Heart right ventricle (tissue), 16 donors: ENCODE measurements around the gene MUTYH. TPM values are rescaled to one million over a fixed set of nuclear protein-coding genes. Genes with fewer than 3 reads are reported as not detected.

Experiments
- ATAC-seq, 8 donors: fragments of 200-7000 bp; cut with Tn5 transposase; one replicate each; pipeline ENCODE4 v1.9.1; 2020; ENCODE audit warnings: mild to moderate bottlenecking in 8 of 8, moderate library complexity in 8 of 8, moderate number of reproducible peaks in 1 of 8
- DNase-seq, 2 donors: peaks; one replicate each; pipeline ENCODE4 v3.0.0-alpha.2; 2020
- H3K27ac ChIP-seq, 10 donors: fragments of 200-600 bp; sonication (generic) in 2 of 10; one replicate each; pipeline versions ENCODE4 v1.5.0 to v1.8.0; 2020 to 2022; ENCODE audit warnings: mild to moderate bottlenecking in 3 of 10
- H3K27me3 ChIP-seq, 7 donors: fragments of 200-600 bp; one replicate each; pipeline ENCODE4 v1.8.0; 2021 to 2022; ENCODE audit warnings: mild to moderate bottlenecking in 2 of 7
- H3K36me3 ChIP-seq, 9 donors: fragments of 200-600 bp; sonication (generic) in 1 of 9; one replicate each; pipeline versions ENCODE4 v1.5.0 to v1.8.0; 2020 to 2022; ENCODE audit warnings: mild to moderate bottlenecking in 2 of 9
- H3K4me1 ChIP-seq, 9 donors: fragments of 200-600 bp; sonication (generic) in 1 of 9; one replicate each; pipeline versions ENCODE4 v1.5.0 to v1.8.0; 2020 to 2022; ENCODE audit warnings: mild to moderate bottlenecking in 4 of 9
- H3K4me3 ChIP-seq, 10 donors: fragments of 200-600 bp; sonication (generic) in 2 of 10; one replicate each; pipeline versions ENCODE4 v1.5.0 to v1.8.0; 2020 to 2022; ENCODE audit warnings: mild to moderate bottlenecking in 7 of 10, moderate library complexity in 2 of 10
- H3K9me3 ChIP-seq, 11 donors: fragments of 200-600 bp in 10 of 11; sonication (generic) in 2 of 11; one replicate each; pipeline versions ENCODE4 v1.5.0 to v1.8.0; 2013 to 2022; ENCODE audit warnings: mild to moderate bottlenecking in 2 of 11, control low read depth in 1 of 11, moderate library complexity in 1 of 11
- CTCF ChIP-seq, 9 donors: fragments of 200-600 bp; sonication (generic) in 2 of 9; IDR thresholded peaks; one replicate each; pipeline versions ENCODE4 v1.5.0 to v1.8.0; 2021 to 2022; ENCODE audit warnings: antibody characterized with exemption in 9 of 9, mild to moderate bottlenecking in 5 of 9, moderate library complexity in 1 of 9
- WGBS, 2 donors: extraction: QIAGEN DNeasy Blood & Tissue Kit; methylation state at CpG; one replicate each; pipeline ENCODE4 v1.1.7; 2013; ENCODE audit warnings: inconsistent platforms in 1 of 2; 5-methylcytosine and 5-hydroxymethylcytosine counted together
- intact Hi-C, 10 donors: fragments of 100-400 bp; cut with DNase I; formaldehyde crosslinking; loops; one replicate each; pipeline versions ENCODE4 v1.11.1 to v1.14.2; 2022
- polyA plus RNA-seq, 2 donors: library from polyadenylated mRNA; stranded (reverse); fragments of 200-250 nt; gene quantifications; one replicate each; pipeline ENCODE4 v1.2.3, GENCODE V29; 2013
- total RNA-seq, 10 donors: library from RNA; stranded (reverse); fragmentation: NEBNext Ultra II Directional in 3 of 10; extraction: Animal tissue kit (Norgen Biotek cat#: 25700) in 3 of 10; gene quantifications; one replicate each; pipeline versions ENCODE4 v1.2.1 to v1.2.4, GENCODE V29; 2021 to 2023
- donor health status: Arrhythmogenic right ventricular cardiomyopathy.
- donor health status: ischemic (EF 13 %, LVEDD 7.1; RV severe dilation, severe dysfunction).
- donor health status: healthy with polysubstance abuse.
- donor health status: DM: no; HTN: yes; CAD: no.
- donor health status: DM: no; HTN: no; CAD: no.
- donor health status: ischemic (EF 25% LVEDD 6.9; RV normal size, moderate dysfunction).
- donor health status: ischemic (EF 25% LVEDD 5.7; RV mildly dilated, moderate dysfunction).
- donor health status: healthy.
- donor health status: DM: yes; HTN: yes; CAD: no.
- donor health status: Ischemic cardiomyopathy.
- donor health status: ischemic (EF 35%, LVEDD 5.7; RV mildly dilated, moderate dysfunction).
- donor health status: nonischemic (EF 11% LVEDD 7.7; RV severe dilation, severe dysfunction).
- donor health status: DM: yes; HTN: yes; CAD: no.
- donor health status: PGD.
- donor health status: ischemic (EF 29% LVEDD 5.4; RV normal size, mild dysfunction).
- donor health status: nonischemic (EF 23%, LVEDD 6.1; RV moderate dilation, normal function).

The MUTYH gene
- total and polyA plus RNA-seq, 12 donors = 6.0 to 20.3 (median 9.4) TPM

GRCh38 chr1:45379524-45379923, 39.3 kb upstream of the MUTYH start:
- H3K27me3 ChIP-seq = no peaks in the 10 kb centered on the region
- no peaks in the 10 kb centered on the region for H3K9me3 ChIP-seq
- H3K4me3 ChIP-seq = no peak overlapping the region
- no peak overlapping the region for H3K27ac ChIP-seq
- no peaks in the 10 kb centered on the region for H3K36me3 ChIP-seq
- intact Hi-C loops = no loop called here
- no peak for DNase-seq
- ATAC-seq = no peak
- no peak for TF ChIP-seq CTCF (IDR thresholded peaks at IDR 0.05)
- WGBS, 2 donors = 94 to 97% methylated on average over 6 of the region's 6 CpGs
- peaks cover 0 to 12% (median 0%) of the 10 kb centered on the region in 9 donors for H3K4me1 ChIP-seq

DNA sequence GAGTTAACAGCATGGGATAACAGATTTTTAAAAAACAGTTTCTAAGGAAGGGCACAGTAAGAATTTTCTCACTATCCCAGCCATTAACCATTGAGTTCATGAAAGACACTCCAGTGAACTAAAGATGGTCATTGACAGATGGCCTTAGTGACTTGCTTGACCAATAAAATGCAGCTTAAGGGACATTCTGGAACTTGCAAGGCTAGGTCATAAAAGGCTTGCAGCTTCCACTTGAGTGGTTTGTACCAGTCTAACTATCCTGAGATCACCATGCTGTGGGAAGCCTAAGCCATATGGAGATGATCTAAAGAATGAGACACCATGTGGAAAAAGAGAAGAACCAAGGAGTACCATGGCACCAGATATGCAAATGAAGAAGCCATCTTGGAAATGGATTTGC, 37.9 kb upstream of the MUTYH start:
- intact Hi-C loops = no loop called here
- no peaks in the 10 kb centered on the region for H3K36me3 ChIP-seq
- no peaks in the 10 kb centered on the region for H3K27me3 ChIP-seq
- DNase-seq (no peak), ATAC-seq (no peak)
- H3K27ac ChIP-seq = no peak overlapping the region
- no peak for TF ChIP-seq CTCF (IDR thresholded peaks at IDR 0.05)
- no peaks in the 10 kb centered on the region for H3K9me3 ChIP-seq
- H3K4me1 ChIP-seq = peaks cover 0 to 18% (median 0%) of the 10 kb centered on the region in 9 donors
- H3K4me3 ChIP-seq = no peak overlapping the region

DNA sequence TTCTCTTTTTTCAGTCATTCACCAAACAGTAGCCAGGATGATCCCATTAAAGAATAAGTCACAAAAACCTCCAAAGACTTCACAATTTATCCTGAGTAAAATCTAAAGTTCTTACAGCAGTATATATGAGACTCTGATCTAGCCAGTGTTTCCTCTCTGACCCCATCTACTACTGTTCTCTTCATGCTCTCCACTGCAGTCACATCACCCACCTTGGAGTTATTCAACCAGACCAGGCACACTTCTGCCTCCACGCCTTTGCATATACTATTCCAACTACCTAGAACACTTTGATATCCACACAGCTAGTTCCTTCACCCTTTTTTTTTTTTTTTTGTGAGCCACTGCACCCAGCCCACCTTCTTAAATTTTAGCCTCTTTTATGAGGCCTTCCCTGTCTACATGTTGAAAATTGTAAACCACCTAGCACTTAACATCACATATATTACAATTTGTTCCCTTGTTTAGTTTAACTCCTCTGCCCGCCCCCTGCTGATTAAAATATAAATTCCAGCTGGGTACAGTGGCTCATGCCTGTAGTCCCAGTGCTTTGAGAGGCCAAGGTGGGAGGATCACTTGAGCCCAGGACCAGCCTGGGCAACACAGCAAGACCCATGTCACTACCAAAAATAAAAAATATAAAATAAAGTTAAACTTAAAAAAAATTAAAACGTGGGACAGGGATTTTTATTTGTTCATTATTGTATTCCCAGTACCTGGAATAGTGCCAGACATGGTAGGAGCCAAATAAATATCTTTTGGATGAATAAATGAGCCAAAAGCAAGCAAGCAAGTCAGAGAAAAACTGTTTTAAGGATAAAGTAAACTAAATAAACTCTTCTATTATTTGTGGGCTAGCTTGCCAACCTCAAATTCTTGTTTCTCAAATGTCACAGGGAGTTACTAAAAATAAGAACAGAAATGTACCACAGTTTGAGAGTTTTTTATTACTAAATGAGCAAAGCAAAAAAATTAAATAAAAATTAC, 35.2 kb upstream of the MUTYH start:
- H3K27ac ChIP-seq = peak overlapping the region in 1 of 10 donors; percentile 14
- TF ChIP-seq CTCF (IDR thresholded peaks at IDR 0.05) = peak in 2 of 9 donors; percentile 11 to 13
- H3K9me3 ChIP-seq = no peaks in the 10 kb centered on the region
- H3K27me3 ChIP-seq = no peaks in the 10 kb centered on the region
- intact Hi-C loops = no loop called here
- H3K36me3 ChIP-seq = no peaks in the 10 kb centered on the region
- H3K4me3 ChIP-seq = no peak overlapping the region
- peaks cover 0 to 18% (median 0%) of the 10 kb centered on the region in 9 donors for H3K4me1 ChIP-seq
- DNase-seq (no peak), ATAC-seq (no peak)
- WGBS, 2 donors = 61 to 64% methylated on average over 3 of the region's 3 CpGs

DNA sequence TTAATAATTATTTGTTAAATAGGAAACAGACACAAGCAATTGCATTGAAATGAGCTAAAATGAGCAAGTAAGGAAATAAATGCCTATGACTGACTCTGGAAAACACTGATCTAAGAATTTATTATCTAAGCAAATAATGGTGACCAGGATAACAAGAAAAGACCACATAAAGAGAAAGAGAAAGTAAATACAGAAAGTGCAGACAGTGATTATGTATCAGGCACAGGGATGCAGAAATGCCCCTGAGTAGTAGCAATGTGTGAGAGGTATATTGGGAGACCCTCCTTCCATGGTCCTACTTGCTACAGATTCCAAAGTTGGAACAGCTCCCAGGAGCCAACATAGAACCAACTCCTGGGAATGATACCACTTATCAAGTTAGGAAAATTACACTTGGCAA, 33.3 kb upstream of the MUTYH start:
- no peaks in the 10 kb centered on the region for H3K9me3 ChIP-seq
- peak overlapping the region in 1 of 10 donors; percentile 20 for H3K27ac ChIP-seq
- ATAC-seq = no peak
- TF ChIP-seq CTCF (IDR thresholded peaks at IDR 0.05) = no peak
- intact Hi-C loops = no loop called here
- no peak for DNase-seq
- H3K4me1 ChIP-seq = peaks cover 0 to 18% (median 0%) of the 10 kb centered on the region in 9 donors
- no peaks in the 10 kb centered on the region for H3K27me3 ChIP-seq
- no peak overlapping the region for H3K4me3 ChIP-seq
- no peaks in the 10 kb centered on the region for H3K36me3 ChIP-seq
